Measurements from ENCODE around the gene TNFAIP8L1.

TNFAIP8L1 gene

GRCh38 chr19:4656102-4656501 is 16.8 kb downstream of the TNFAIP8L1 start:
- DNase-seq (ENCODE audit: low read depth) = no peak
- H3K4me3 ChIP-seq (replicated peaks; ENCODE audit: low read depth, low read length) = no peak overlapping the region
- TF ChIP-seq, protein P1, sequence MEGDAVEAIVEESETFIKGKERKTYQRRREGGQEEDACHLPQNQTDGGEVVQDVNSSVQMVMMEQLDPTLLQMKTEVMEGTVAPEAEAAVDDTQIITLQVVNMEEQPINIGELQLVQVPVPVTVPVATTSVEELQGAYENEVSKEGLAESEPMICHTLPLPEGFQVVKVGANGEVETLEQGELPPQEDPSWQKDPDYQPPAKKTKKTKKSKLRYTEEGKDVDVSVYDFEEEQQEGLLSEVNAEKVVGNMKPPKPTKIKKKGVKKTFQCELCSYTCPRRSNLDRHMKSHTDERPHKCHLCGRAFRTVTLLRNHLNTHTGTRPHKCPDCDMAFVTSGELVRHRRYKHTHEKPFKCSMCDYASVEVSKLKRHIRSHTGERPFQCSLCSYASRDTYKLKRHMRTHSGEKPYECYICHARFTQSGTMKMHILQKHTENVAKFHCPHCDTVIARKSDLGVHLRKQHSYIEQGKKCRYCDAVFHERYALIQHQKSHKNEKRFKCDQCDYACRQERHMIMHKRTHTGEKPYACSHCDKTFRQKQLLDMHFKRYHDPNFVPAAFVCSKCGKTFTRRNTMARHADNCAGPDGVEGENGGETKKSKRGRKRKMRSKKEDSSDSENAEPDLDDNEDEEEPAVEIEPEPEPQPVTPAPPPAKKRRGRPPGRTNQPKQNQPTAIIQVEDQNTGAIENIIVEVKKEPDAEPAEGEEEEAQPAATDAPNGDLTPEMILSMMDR (IDR thresholded peaks at IDR 0.05; ENCODE audit: low read length, missing control alignments) = no peak

- no peak overlapping the region for H3K4me3 ChIP-seq (replicated peaks; ENCODE audit: low read depth, low read length)
- TF ChIP-seq, protein P1 (IDR thresholded peaks at IDR 0.05; ENCODE audit: low read length, missing control alignments) = no peak
- no peak for DNase-seq (ENCODE audit: low read depth)
Measured at GRCh38 chr19:4657262-4657661, 17.9 kb downstream of the TNFAIP8L1 start.

DNA sequence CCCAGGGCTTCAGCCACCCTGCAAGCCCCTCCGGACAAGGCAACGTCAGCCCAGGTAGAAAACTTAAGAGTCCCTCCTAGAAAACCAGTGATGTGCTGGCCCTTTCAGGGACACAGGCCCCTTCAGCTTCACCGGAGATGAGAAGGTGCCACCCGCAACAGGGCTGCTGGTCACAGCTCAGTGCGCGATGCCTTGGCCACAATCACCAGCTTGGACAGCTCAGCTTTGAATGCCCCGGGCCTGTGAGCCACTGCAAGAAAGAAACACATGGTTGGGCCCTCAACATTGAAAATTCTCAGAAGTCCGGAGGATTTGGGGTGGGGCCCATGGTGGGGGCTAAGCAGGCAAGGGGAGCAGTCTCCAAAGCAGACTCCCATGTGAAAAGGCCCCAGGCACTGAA is 18.5 kb downstream of the TNFAIP8L1 start:
- TF ChIP-seq, protein P1 (IDR thresholded peaks at IDR 0.05; ENCODE audit: low read length, missing control alignments) = no peak
- no peak overlapping the region for H3K4me3 ChIP-seq (replicated peaks; ENCODE audit: low read depth, low read length)
- no peak for DNase-seq (ENCODE audit: low read depth)

GRCh38 chr19:4660181-4660791 is 21.0 kb downstream of the TNFAIP8L1 start:
- no peak for DNase-seq (ENCODE audit: low read depth)
- TF ChIP-seq, protein P1 (IDR thresholded peaks at IDR 0.05; ENCODE audit: low read length, missing control alignments) = peak; percentile 31
- no peak overlapping the region for H3K4me3 ChIP-seq (replicated peaks; ENCODE audit: low read depth, low read length)

DNA sequence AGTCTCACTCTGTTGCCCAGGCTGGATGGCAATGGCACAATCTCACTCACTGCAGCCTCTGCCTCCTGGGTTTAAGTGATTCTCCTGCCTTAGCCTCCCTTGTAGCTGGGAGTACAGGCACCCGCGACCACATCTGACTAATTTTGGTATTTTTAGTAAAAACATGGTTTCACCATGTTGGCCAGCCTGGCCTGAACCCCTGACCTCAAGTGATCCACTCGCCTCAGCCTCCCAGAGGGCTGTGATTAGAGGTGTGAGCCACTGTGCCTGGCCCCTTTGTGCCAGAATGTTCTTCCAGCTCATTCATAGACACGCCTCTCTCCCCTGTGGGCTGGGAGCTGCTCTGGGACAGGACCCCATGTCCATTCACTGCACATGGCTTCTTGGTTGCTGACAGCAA is 21.7 kb downstream of the TNFAIP8L1 start:
- no peak overlapping the region for H3K4me3 ChIP-seq (replicated peaks; ENCODE audit: low read depth, low read length)
- DNase-seq (ENCODE audit: low read depth) = no peak
- TF ChIP-seq, protein P1 (IDR thresholded peaks at IDR 0.05; ENCODE audit: low read length, missing control alignments) = no peak

- no peak for DNase-seq (ENCODE audit: low read depth)
- TF ChIP-seq, protein P1 (IDR thresholded peaks at IDR 0.05; ENCODE audit: low read length, missing control alignments) = no peak
- H3K4me3 ChIP-seq (replicated peaks; ENCODE audit: low read depth, low read length) = no peak overlapping the region
Measured at GRCh38 chr19:4662020-4662695, 22.8 kb downstream of the TNFAIP8L1 start.

- H3K4me3 ChIP-seq (replicated peaks; ENCODE audit: low read depth, low read length) = no peak overlapping the region
- TF ChIP-seq, protein P1 (IDR thresholded peaks at IDR 0.05; ENCODE audit: low read length, missing control alignments) = no peak
- no peak for DNase-seq (ENCODE audit: low read depth)
Measured at GRCh38 chr19:4662812-4663211, 23.5 kb downstream of the TNFAIP8L1 start.

All from fibroblast of pulmonary artery (primary cell).